ENCODE data around the gene EPB41L4A.

Gene EPB41L4A

GRCh38 chr5:112283943-112284929, 134.8 kb downstream of the EPB41L4A start:
- H3K4me2 ChIP-seq (ENCODE audit: low read depth, low read length): no peak overlapping the region
- no peak overlapping the region for H2AFZ ChIP-seq (ENCODE audit: low read length)
- no peaks in the 10 kb centered on the region for H3K36me3 ChIP-seq (replicated peaks; ENCODE audit: insufficient read depth, low read length)
- TF ChIP-seq EZH2 (optimal IDR thresholded peaks at IDR 0.05; ENCODE audit: low read depth, low read length) (no peak), CTCF (IDR thresholded peaks at IDR 0.05; ENCODE audit: low read length) (no peak), EZH2phosphoT487 (IDR thresholded peaks at IDR 0.05; ENCODE audit: low read length) (no peak)
- H3K79me2 ChIP-seq (ENCODE audit: low read length): no peaks in the 10 kb centered on the region
- H3K4me1 ChIP-seq (ENCODE audit: low read length): no peaks in the 10 kb centered on the region
- H3K4me3 ChIP-seq (ENCODE audit: low read length): no peak overlapping the region
- H4K20me1 ChIP-seq (ENCODE audit: insufficient read depth, low read length): no peaks in the 10 kb centered on the region
- H3F3A ChIP-seq (ENCODE audit: insufficient read depth, low read length): no peaks in the 10 kb centered on the region
- H3K27ac ChIP-seq (ENCODE audit: low read length): no peak overlapping the region
- no peaks in the 10 kb centered on the region for H3K9me2 ChIP-seq (replicated peaks; ENCODE audit: insufficient read depth, low read length)
- no peak for DNase-seq
- no peak overlapping the region for H3K9ac ChIP-seq (ENCODE audit: low read length)
- H3K9me3 ChIP-seq (replicated peaks; ENCODE audit: insufficient read depth, low read length): no peaks in the 10 kb centered on the region
- H3K27me3 ChIP-seq (replicated peaks; ENCODE audit: insufficient read depth, low read length): no peaks in the 10 kb centered on the region

GRCh38 chr5:112283034-112283582, 136.0 kb downstream of the EPB41L4A start:
- H3K9me2 ChIP-seq (replicated peaks; ENCODE audit: insufficient read depth, low read length): no peaks in the 10 kb centered on the region
- H3K4me1 ChIP-seq (ENCODE audit: low read length): no peaks in the 10 kb centered on the region
- H3K4me3 ChIP-seq (ENCODE audit: low read length): no peak overlapping the region
- H3F3A ChIP-seq (ENCODE audit: insufficient read depth, low read length): no peaks in the 10 kb centered on the region
- no peaks in the 10 kb centered on the region for H3K79me2 ChIP-seq (ENCODE audit: low read length)
- no peak overlapping the region for H3K27ac ChIP-seq (ENCODE audit: low read length)
- no peak overlapping the region for H3K9ac ChIP-seq (ENCODE audit: low read length)
- no peak for TF ChIP-seq CTCF (IDR thresholded peaks at IDR 0.05; ENCODE audit: low read length)
- no peak for TF ChIP-seq EZH2phosphoT487 (IDR thresholded peaks at IDR 0.05; ENCODE audit: low read length)
- no peak for TF ChIP-seq EZH2 (optimal IDR thresholded peaks at IDR 0.05; ENCODE audit: low read depth, low read length)
- no peaks in the 10 kb centered on the region for H3K27me3 ChIP-seq (replicated peaks; ENCODE audit: insufficient read depth, low read length)
- H3K36me3 ChIP-seq (replicated peaks; ENCODE audit: insufficient read depth, low read length): no peaks in the 10 kb centered on the region
- H4K20me1 ChIP-seq (ENCODE audit: insufficient read depth, low read length): no peaks in the 10 kb centered on the region
- no peak overlapping the region for H3K4me2 ChIP-seq (ENCODE audit: low read depth, low read length)
- no peak overlapping the region for H2AFZ ChIP-seq (ENCODE audit: low read length)
- DNase-seq: no peak
- no peaks in the 10 kb centered on the region for H3K9me3 ChIP-seq (replicated peaks; ENCODE audit: insufficient read depth, low read length)

- Histone ChIP-seq H3K9me3 (replicated peaks; ENCODE audit: insufficient read depth, low read length) (no peaks in the 10 kb centered on the region), H3K9me2 (replicated peaks; ENCODE audit: insufficient read depth, low read length) (no peaks in the 10 kb centered on the region), H3K4me1 (ENCODE audit: low read length) (no peaks in the 10 kb centered on the region), H2AFZ (ENCODE audit: low read length) (no peak overlapping the region), H3K27ac (ENCODE audit: low read length) (no peak overlapping the region), H4K20me1 (ENCODE audit: insufficient read depth, low read length) (no peaks in the 10 kb centered on the region), H3K9ac (ENCODE audit: low read length) (no peak overlapping the region), H3K36me3 (replicated peaks; ENCODE audit: insufficient read depth, low read length) (no peaks in the 10 kb centered on the region), H3F3A (ENCODE audit: insufficient read depth, low read length) (no peaks in the 10 kb centered on the region), H3K27me3 (replicated peaks; ENCODE audit: insufficient read depth, low read length) (no peaks in the 10 kb centered on the region), H3K4me3 (ENCODE audit: low read length) (no peak overlapping the region), H3K79me2 (ENCODE audit: low read length) (no peaks in the 10 kb centered on the region), H3K4me2 (ENCODE audit: low read depth, low read length) (no peak overlapping the region)
- no peak for DNase-seq
- no peak for TF ChIP-seq EZH2 (optimal IDR thresholded peaks at IDR 0.05; ENCODE audit: low read depth, low read length)
- no peak for TF ChIP-seq EZH2phosphoT487 (IDR thresholded peaks at IDR 0.05; ENCODE audit: low read length)
- TF ChIP-seq CTCF (IDR thresholded peaks at IDR 0.05; ENCODE audit: low read length): no peak
Observed at GRCh38 chr5:112279082-112279481, 140.0 kb downstream of the EPB41L4A start.
